ENCODE results near the gene MARCKS. TPM values are rescaled to one million over a fixed set of nuclear protein-coding genes. Genes with fewer than 3 reads are reported as not detected.

The MARCKS gene
- total RNA-seq, 1 donor from 2014 or later: 42.7 TPM

DNA sequence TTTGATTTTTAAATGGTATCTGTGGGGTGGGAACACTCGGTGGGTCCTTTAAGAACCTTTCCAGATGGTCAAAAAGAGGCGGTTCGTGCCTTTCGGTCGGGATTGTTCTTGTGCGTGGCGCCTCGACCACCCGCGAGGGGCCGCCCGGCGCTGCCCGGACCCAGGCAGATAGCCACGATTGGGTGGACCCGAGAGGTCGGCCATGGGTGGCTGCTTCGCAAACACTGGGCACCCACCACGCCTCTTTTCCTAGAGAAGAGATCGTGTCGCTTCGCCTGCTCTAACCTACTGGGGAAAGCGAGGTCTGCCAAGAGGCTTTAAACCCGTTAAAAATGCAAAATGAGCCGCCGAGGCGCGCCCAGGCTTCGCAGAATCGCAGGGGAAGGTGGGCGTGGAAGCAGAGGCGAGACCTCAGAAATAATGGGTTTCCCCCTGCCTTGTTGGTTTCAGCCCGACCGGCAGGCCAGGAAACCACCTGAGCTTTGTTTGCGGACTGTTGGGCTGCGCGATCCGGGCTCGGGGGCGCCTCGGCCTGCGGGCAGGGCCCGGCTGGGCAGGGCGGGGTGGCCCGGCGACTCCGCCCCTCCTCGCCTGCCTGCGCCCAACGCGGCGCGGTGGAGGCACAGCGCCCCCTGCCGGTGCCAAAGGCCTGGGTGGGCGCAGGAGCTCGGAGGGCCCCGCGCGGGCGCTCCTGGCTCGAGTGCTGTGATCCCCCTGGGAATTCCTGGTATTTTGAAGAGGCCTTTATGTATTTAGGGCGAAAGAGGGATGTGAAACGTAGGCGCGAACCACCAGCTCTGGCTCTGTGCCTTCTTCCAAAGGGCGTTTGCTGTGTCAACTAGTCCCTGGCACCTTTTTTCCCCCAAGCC, 1.6 kb downstream of the MARCKS start:
- no peaks in the 10 kb centered on the region for H3K27me3 ChIP-seq
- peak overlapping the region; percentile 86 to 89 for H3K27ac ChIP-seq
- H3K4me3 ChIP-seq: peak overlapping the region; percentile 58 to 70
- peak; percentile 75 to 98 (median 84) for TF ChIP-seq CTCF (IDR thresholded peaks at IDR 0.05)
- peak; percentile 32 to 86 for DNase-seq (ENCODE audit: low spot score in 2 of 2)
- H3K36me3 ChIP-seq: no peaks in the 10 kb centered on the region
- no peaks in the 10 kb centered on the region for H3K9me3 ChIP-seq
- intact Hi-C loops (cut with DNase I): loop anchor here (1.0 to 5.0 kb wide), 7 partner anchors 206 to 1078 kb away; no protein-coding TSS in a partner anchor
- H3K4me1 ChIP-seq: peaks cover 0 to 5% of the 10 kb centered on the region in 2 donors

- no peak for DNase-seq (ENCODE audit: low spot score in 2 of 2)
- Histone ChIP-seq H3K4me3 (peak overlapping the region; percentile 58 to 70), H3K27me3 (no peaks in the 10 kb centered on the region), H3K27ac (peak overlapping the region; percentile 86 to 89), H3K4me1 (peaks cover 0 to 5% of the 10 kb centered on the region in 2 donors), H3K9me3 (no peaks in the 10 kb centered on the region), H3K36me3 (no peaks in the 10 kb centered on the region)
- no peak for TF ChIP-seq CTCF (IDR thresholded peaks at IDR 0.05)
- intact Hi-C loops (cut with DNase I): loop anchor here (1.0 to 5.0 kb wide), 7 partner anchors 207 to 1079 kb away; no protein-coding TSS in a partner anchor
These were observed 2.4 kb downstream of the MARCKS start for GRCh38 chr6:113859349-113860180.

DNA sequence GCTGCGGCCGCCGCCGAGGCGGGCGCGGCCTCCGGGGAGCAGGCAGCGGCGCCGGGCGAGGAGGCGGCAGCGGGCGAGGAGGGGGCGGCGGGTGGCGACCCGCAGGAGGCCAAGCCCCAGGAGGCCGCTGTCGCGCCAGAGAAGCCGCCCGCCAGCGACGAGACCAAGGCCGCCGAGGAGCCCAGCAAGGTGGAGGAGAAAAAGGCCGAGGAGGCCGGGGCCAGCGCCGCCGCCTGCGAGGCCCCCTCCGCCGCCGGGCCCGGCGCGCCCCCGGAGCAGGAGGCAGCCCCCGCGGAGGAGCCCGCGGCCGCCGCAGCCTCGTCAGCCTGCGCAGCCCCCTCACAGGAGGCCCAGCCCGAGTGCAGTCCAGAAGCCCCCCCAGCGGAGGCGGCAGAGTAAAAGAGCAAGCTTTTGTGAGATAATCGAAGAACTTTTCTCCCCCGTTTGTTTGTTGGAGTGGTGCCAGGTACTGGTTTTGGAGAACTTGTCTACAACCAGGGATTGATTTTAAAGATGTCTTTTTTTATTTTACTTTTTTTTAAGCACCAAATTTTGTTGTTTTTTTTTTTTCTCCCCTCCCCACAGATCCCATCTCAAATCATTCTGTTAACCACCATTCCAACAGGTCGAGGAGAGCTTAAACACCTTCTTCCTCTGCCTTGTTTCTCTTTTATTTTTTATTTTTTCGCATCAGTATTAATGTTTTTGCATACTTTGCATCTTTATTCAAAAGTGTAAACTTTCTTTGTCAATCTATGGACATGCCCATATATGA, 3.2 kb downstream of the MARCKS start:
- TF ChIP-seq CTCF (IDR thresholded peaks at IDR 0.05): no peak
- H3K9me3 ChIP-seq: no peaks in the 10 kb centered on the region
- intact Hi-C loops (cut with DNase I): no loop called here
- H3K27ac ChIP-seq: peak overlapping the region; percentile 86 to 89
- peaks cover 0 to 5% of the 10 kb centered on the region in 2 donors for H3K4me1 ChIP-seq
- no peaks in the 10 kb centered on the region for H3K27me3 ChIP-seq
- no peak for DNase-seq (ENCODE audit: low spot score in 2 of 2)
- H3K4me3 ChIP-seq: peak overlapping the region; percentile 58 to 70
- no peaks in the 10 kb centered on the region for H3K36me3 ChIP-seq

DNA sequence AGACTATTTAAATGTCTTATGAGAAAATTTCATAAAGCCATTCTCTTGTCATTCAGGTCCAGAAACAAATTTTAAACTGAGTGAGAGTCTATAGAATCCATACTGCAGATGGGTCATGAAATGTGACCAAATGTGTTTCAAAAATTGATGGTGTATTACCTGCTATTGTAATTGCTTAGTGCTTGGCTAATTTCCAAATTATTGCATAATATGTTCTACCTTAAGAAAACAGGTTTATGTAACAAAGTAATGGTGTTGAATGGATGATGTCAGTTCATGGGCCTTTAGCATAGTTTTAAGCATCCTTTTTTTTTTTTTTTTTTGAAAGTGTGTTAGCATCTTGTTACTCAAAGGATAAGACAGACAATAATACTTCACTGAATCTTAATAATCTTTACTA, 5.0 kb downstream of the MARCKS start:
- no peak for DNase-seq (ENCODE audit: low spot score in 2 of 2)
- Histone ChIP-seq H3K4me3 (no peak overlapping the region), H3K27me3 (no peaks in the 10 kb centered on the region), H3K36me3 (no peaks in the 10 kb centered on the region), H3K9me3 (no peaks in the 10 kb centered on the region), H3K4me1 (peaks cover 0 to 5% of the 10 kb centered on the region in 2 donors), H3K27ac (no peak overlapping the region)
- intact Hi-C loops (cut with DNase I): no loop called here
- no peak for TF ChIP-seq CTCF (IDR thresholded peaks at IDR 0.05)

GRCh38 chr6:113870917-113871316, 13.8 kb downstream of the MARCKS start:
- no peak for TF ChIP-seq CTCF (IDR thresholded peaks at IDR 0.05)
- Histone ChIP-seq H3K4me3 (no peak overlapping the region), H3K27me3 (no peaks in the 10 kb centered on the region), H3K4me1 (no peaks in the 10 kb centered on the region), H3K36me3 (no peaks in the 10 kb centered on the region), H3K27ac (no peak overlapping the region), H3K9me3 (no peaks in the 10 kb centered on the region)
- intact Hi-C loops (cut with DNase I): no loop called here
- DNase-seq (ENCODE audit: low spot score in 2 of 2): no peak
